ENCODE results near the gene RELB. TPM values are rescaled to one million over a fixed set of nuclear protein-coding genes. Genes with fewer than 3 reads are reported as not detected.

The RELB gene
- polyA plus RNA-seq, 1 donor from 2014 or later: 1.1 TPM

GRCh38 chr19:45003485-45003884 lies 2.2 kb downstream of the RELB start:
- Histone ChIP-seq H2AFZ (ENCODE audit: low read depth, low read length) (no peak overlapping the region), H3K9me2 (ENCODE audit: insufficient read depth, low read length) (no peaks in the 10 kb centered on the region), H3K36me3 (ENCODE audit: insufficient read depth, low read length) (no peaks in the 10 kb centered on the region), H3K27ac (ENCODE audit: low read length) (no peak overlapping the region), H3K4me2 (ENCODE audit: low read length) (no peak overlapping the region), H3K79me2 (replicated peaks; ENCODE audit: insufficient read depth, low read length) (no peaks in the 10 kb centered on the region), H3K9ac (ENCODE audit: low read length) (no peak overlapping the region), H3K27me3 (ENCODE audit: insufficient read depth, low read depth, low read length) (no peaks in the 10 kb centered on the region), H3F3A (ENCODE audit: insufficient read depth, low read length, poor library complexity, severe bottlenecking) (no peaks in the 10 kb centered on the region), H3K9me3 (ENCODE audit: low read length) (no peaks in the 10 kb centered on the region), H3K4me3 (ENCODE audit: low read length) (no peak overlapping the region), H4K20me1 (ENCODE audit: insufficient read depth) (no peaks in the 10 kb centered on the region)
- TF ChIP-seq TAF1 (IDR thresholded peaks at IDR 0.05; ENCODE audit: low read depth): no peak
- TF ChIP-seq EP300 (conservative IDR thresholded peaks at IDR 0.05; ENCODE audit: poor library complexity, severe bottlenecking): no peak
- TF ChIP-seq REST (IDR thresholded peaks at IDR 0.05; ENCODE audit: borderline replicate concordance): no peak
- no peak for TF ChIP-seq SMC3 (conservative IDR thresholded peaks at IDR 0.05; ENCODE audit: poor library complexity)
- no peak for TF ChIP-seq CTCF (IDR thresholded peaks at IDR 0.05; ENCODE audit: poor library complexity, severe bottlenecking)
- TF ChIP-seq MXI1 (conservative IDR thresholded peaks at IDR 0.05; ENCODE audit: poor library complexity, severe bottlenecking): no peak
- no peak for TF ChIP-seq EZH2 (IDR thresholded peaks at IDR 0.05; ENCODE audit: borderline replicate concordance, insufficient read depth, low read length, poor library complexity, severe bottlenecking)
- no peak for TF ChIP-seq POLR2AphosphoS5 (IDR thresholded peaks at IDR 0.05)
- no peak for TF ChIP-seq RAD21 (conservative IDR thresholded peaks at IDR 0.05)

GRCh38 chr19:45005787-45006186 lies 4.5 kb downstream of the RELB start:
- H3K9me2 ChIP-seq (ENCODE audit: insufficient read depth, low read length): no peaks in the 10 kb centered on the region
- no peaks in the 10 kb centered on the region for H3K79me2 ChIP-seq (replicated peaks; ENCODE audit: insufficient read depth, low read length)
- H3F3A ChIP-seq (ENCODE audit: insufficient read depth, low read length, poor library complexity, severe bottlenecking): no peaks in the 10 kb centered on the region
- H3K4me3 ChIP-seq (ENCODE audit: low read length): no peak overlapping the region
- H3K27ac ChIP-seq (ENCODE audit: low read length): no peak overlapping the region
- H4K20me1 ChIP-seq (ENCODE audit: insufficient read depth): no peaks in the 10 kb centered on the region
- no peak for TF ChIP-seq SMC3 (conservative IDR thresholded peaks at IDR 0.05; ENCODE audit: poor library complexity)
- no peak for TF ChIP-seq EZH2 (IDR thresholded peaks at IDR 0.05; ENCODE audit: borderline replicate concordance, insufficient read depth, low read length, poor library complexity, severe bottlenecking)
- no peak for TF ChIP-seq MXI1 (conservative IDR thresholded peaks at IDR 0.05; ENCODE audit: poor library complexity, severe bottlenecking)
- no peak for TF ChIP-seq TAF1 (IDR thresholded peaks at IDR 0.05; ENCODE audit: low read depth)
- no peak for TF ChIP-seq RAD21 (conservative IDR thresholded peaks at IDR 0.05)
- TF ChIP-seq POLR2AphosphoS5 (IDR thresholded peaks at IDR 0.05): no peak
- no peak for TF ChIP-seq REST (IDR thresholded peaks at IDR 0.05; ENCODE audit: borderline replicate concordance)
- no peak for TF ChIP-seq EP300 (conservative IDR thresholded peaks at IDR 0.05; ENCODE audit: poor library complexity, severe bottlenecking)
- TF ChIP-seq CTCF (IDR thresholded peaks at IDR 0.05; ENCODE audit: poor library complexity, severe bottlenecking): no peak
- H3K4me2 ChIP-seq (ENCODE audit: low read length): no peak overlapping the region
- H2AFZ ChIP-seq (ENCODE audit: low read depth, low read length): no peak overlapping the region
- H3K36me3 ChIP-seq (ENCODE audit: insufficient read depth, low read length): no peaks in the 10 kb centered on the region
- no peaks in the 10 kb centered on the region for H3K9me3 ChIP-seq (ENCODE audit: low read length)
- H3K27me3 ChIP-seq (ENCODE audit: insufficient read depth, low read depth, low read length): no peaks in the 10 kb centered on the region
- H3K9ac ChIP-seq (ENCODE audit: low read length): no peak overlapping the region

Data from neural cell (in vitro differentiated cells).